Nephron (organoid): ENCODE measurements around the gene POLR1A.
A peak's percentile ranks its signal among the peaks of the same experiment; 100 is the strongest.

ENCODE experiments used
- H3K27ac Mint-ChIP-seq, 3 experiments: 2 replicates each; pipeline ENCODE4 v1.8.0; 2020; ENCODE audit warnings: mixed read lengths in 3 of 3, mild to moderate bottlenecking in 2 of 3, moderate library complexity in 1 of 3
- H3K27me3 Mint-ChIP-seq: 2 replicates; pipeline ENCODE4 v1.8.0; 2021; ENCODE audit warnings: low read depth, mild to moderate bottlenecking, moderate library complexity, mixed read lengths
- H3K36me3 Mint-ChIP-seq: 2 replicates; pipeline ENCODE4 v1.8.0; 2020; ENCODE audit warnings: low read depth, mixed read lengths
- H3K4me1 Mint-ChIP-seq: 2 replicates; pipeline ENCODE4 v1.8.0; 2020; ENCODE audit warnings: mixed read lengths
- H3K4me3 Mint-ChIP-seq, 3 experiments: 2 replicates each; pipeline ENCODE4 v1.8.0; 2020; ENCODE audit warnings: mild to moderate bottlenecking in 3 of 3, mixed read lengths in 3 of 3, moderate library complexity in 2 of 3
- H3K9me3 Mint-ChIP-seq: 2 replicates; pipeline ENCODE4 v1.8.0; 2020; ENCODE audit warnings: mixed read lengths
- TF ChIP-seq, protein P1 (sequence below), 3 experiments: fragments of 200-600 bp; sonication (generic); IDR thresholded peaks; one replicate each; pipeline ENCODE4 v1.5.0; 2021; ENCODE audit warnings: antibody characterized with exemption in 3 of 3; ENCODE audit not compliant: unreplicated experiment in 3 of 3

Gene POLR1A

DNA sequence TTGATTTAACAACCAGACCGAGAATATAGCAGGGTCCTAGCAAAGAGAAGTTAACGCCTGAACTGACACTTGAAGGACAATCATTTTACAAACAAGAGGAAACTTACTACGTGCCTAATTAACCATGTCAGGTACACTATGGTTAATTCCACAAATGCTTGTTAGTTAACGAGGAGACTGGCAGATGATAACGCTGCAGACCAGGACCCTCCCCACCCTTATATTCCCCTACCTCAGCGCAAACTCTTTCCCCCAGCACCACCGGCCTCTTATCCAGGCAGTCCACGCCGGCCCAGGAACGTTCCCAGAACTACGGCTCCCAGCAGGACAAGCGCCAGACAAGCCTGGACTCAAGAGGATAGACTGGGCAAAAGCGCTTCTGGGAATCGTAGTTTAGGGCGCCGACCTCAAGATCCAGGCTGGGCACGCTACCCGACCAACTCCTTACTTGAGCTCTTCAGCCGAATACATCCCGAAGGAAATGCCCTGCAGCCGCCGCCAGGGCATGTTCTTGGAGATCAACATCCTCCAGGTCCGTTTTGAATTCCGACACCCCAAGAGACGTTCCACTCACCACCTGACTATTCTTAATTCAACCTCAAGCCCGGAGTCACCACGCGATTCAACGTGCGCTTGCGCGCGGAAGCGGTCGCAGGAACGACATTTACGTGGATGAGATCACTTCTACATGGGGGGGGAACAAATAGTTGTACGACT is at the start of gene POLR1A:
POLR1A (minus strand) TSS at position 635 of the 717 bp plus-strand sequence; CDS start at position 525, 110 bp downstream.
- H3K27ac Mint-ChIP-seq = peak within 1 kb of the TSS; percentile 98 to 99 (median 98)
- TF ChIP-seq, protein P1, sequence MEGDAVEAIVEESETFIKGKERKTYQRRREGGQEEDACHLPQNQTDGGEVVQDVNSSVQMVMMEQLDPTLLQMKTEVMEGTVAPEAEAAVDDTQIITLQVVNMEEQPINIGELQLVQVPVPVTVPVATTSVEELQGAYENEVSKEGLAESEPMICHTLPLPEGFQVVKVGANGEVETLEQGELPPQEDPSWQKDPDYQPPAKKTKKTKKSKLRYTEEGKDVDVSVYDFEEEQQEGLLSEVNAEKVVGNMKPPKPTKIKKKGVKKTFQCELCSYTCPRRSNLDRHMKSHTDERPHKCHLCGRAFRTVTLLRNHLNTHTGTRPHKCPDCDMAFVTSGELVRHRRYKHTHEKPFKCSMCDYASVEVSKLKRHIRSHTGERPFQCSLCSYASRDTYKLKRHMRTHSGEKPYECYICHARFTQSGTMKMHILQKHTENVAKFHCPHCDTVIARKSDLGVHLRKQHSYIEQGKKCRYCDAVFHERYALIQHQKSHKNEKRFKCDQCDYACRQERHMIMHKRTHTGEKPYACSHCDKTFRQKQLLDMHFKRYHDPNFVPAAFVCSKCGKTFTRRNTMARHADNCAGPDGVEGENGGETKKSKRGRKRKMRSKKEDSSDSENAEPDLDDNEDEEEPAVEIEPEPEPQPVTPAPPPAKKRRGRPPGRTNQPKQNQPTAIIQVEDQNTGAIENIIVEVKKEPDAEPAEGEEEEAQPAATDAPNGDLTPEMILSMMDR (IDR thresholded peaks at IDR 0.05; ENCODE audit: unreplicated experiment in 3 of 3) = no peak
- H3K27me3 Mint-ChIP-seq = no peaks in the 10 kb centered on the region
- no peaks in the 10 kb centered on the region for H3K9me3 Mint-ChIP-seq
- peaks cover 41% of the 10 kb centered on the region for H3K36me3 Mint-ChIP-seq
- peak within 1 kb of the TSS; percentile 88 to 96 (median 88) for H3K4me3 Mint-ChIP-seq
- peaks cover 37% of the 10 kb centered on the region for H3K4me1 Mint-ChIP-seq

DNA sequence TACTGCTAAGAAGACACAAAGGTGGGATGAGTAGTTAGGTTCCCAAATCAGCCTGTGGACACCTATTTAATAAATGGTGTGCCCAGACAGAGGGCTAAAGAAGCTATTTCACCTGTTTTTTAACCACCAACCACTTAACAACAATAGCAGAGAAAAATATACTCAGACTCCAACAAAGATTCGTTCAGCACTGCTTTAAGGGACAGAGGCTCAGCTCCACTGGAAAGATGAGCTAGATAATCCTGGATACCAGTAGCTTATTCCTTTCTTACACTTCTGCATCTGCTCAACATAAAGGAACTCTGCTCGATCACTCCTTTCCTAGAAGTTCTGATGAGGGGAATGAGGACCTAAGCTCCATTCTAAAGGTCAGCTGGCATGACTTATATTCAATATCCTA is 44.8 kb upstream of the POLR1A start:
- TF ChIP-seq, protein P1 (IDR thresholded peaks at IDR 0.05; ENCODE audit: unreplicated experiment in 3 of 3) = no peak
- no peaks in the 10 kb centered on the region for H3K9me3 Mint-ChIP-seq
- peaks cover 60% of the 10 kb centered on the region for H3K36me3 Mint-ChIP-seq
- no peak overlapping the region for H3K4me3 Mint-ChIP-seq
- no peaks in the 10 kb centered on the region for H3K4me1 Mint-ChIP-seq
- H3K27ac Mint-ChIP-seq = no peak overlapping the region
- no peaks in the 10 kb centered on the region for H3K27me3 Mint-ChIP-seq

DNA sequence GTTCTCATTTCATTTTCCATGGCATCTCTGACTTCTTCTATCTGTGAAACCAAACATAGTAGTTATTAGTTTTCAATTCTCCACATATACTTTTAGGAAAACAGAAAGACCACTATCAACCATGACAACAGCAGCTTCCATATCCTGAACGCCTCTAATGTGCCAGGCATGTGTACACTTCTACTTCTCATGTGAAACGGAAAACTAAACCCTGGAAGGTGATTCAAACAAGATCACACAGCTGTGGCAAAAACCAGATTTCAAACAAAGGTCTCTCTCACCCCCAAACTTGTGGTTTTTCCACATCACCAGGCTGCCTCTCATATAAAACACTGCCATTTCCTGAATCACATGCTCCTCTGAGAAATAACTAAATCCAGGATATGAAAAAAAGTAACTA is 42.1 kb upstream of the POLR1A start:
- no peaks in the 10 kb centered on the region for H3K27me3 Mint-ChIP-seq
- H3K27ac Mint-ChIP-seq = no peak overlapping the region
- TF ChIP-seq, protein P1 (IDR thresholded peaks at IDR 0.05; ENCODE audit: unreplicated experiment in 3 of 3) = no peak
- no peaks in the 10 kb centered on the region for H3K9me3 Mint-ChIP-seq
- H3K4me1 Mint-ChIP-seq = no peaks in the 10 kb centered on the region
- peaks cover 63% of the 10 kb centered on the region for H3K36me3 Mint-ChIP-seq
- no peak overlapping the region for H3K4me3 Mint-ChIP-seq

DNA sequence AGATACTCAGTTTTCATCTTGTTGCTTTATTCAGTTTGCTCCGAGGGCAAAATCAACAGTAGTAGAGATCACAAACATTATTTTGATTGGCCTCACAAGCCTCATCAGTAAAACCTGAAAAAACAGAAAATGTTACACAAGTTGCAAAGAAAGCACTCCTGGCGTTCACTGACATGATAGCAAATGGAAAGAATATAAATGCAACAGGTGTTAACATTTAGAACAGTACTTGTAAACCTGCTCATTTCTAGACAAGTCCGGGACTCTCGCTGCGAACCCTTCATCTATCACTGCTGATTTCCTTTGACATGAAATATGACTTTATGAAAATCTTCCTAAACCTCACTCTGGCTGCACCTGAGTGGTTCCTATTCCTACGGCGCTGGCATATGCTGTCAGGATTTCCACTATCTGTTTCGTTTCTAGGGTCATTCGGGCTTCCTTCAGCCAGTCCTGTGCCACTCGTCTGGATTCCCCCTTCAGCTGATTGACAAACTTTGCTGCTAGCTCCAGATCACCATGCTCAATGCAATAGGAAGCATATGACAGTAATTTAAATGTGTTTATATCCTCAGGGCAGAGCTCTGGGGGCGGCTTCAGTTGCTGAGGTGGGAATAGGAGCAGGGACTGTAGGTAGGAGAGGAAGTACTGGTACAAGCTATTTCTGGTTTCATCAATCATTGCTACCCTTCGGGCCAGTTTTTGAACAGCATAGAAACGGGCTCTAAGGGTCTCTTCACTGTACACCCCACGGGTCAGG is 38.4 kb upstream of the POLR1A start:
- Mint-ChIP-seq H3K27ac (no peak overlapping the region), H3K4me3 (no peak overlapping the region), H3K4me1 (no peaks in the 10 kb centered on the region), H3K27me3 (no peaks in the 10 kb centered on the region), H3K36me3 (peaks cover 68% of the 10 kb centered on the region), H3K9me3 (no peaks in the 10 kb centered on the region)
- TF ChIP-seq, protein P1 (IDR thresholded peaks at IDR 0.05; ENCODE audit: unreplicated experiment in 3 of 3) = no peak

DNA sequence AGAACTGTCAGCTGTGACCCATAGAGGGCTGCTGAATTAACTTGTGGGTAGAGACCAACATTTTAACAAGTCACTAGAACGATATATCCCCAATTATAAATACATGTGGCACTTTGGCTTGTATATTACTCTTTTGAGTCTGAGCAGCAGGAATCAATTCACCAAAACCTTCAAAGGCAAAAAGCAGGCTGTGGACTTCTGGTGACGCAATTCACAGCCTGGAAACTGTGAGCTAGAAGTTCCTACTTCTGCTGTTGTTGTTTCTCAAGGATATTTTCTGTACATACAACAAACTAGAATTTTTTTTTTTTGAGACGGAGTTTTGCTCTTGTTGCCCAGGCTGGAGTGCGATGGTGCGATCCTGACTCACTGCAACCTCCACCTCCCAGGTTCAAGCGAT is 37.6 kb upstream of the POLR1A start:
- no peaks in the 10 kb centered on the region for H3K9me3 Mint-ChIP-seq
- H3K4me1 Mint-ChIP-seq = no peaks in the 10 kb centered on the region
- no peak overlapping the region for H3K27ac Mint-ChIP-seq
- H3K4me3 Mint-ChIP-seq = no peak overlapping the region
- TF ChIP-seq, protein P1 (IDR thresholded peaks at IDR 0.05; ENCODE audit: unreplicated experiment in 3 of 3) = no peak
- no peaks in the 10 kb centered on the region for H3K27me3 Mint-ChIP-seq
- H3K36me3 Mint-ChIP-seq = peaks cover 70% of the 10 kb centered on the region
